Central memory CD4-positive, alpha-beta T cell (primary cell): ENCODE results near the gene LRCH3.

Experiments used
- DNase-seq: peaks from one replicate; pipeline ENCODE4 v3.0.0; 2022
- total RNA-seq, 3 experiments: gene quantifications; one replicate each; lab custom pipeline; 2026; lab: John Stamatoyannopoulos, UW

The LRCH3 gene
- total RNA-seq: 65.3 to 90.4 (median 80.5) reads per million in 3 experiments

- peak; percentile 81 for DNase-seq
Measured at GRCh38 chr3:197791113-197791891, at the start of gene LRCH3. LRCH3 (plus strand) TSS chr3:197791254; CDS start chr3:197791279, 25 bp downstream.

GRCh38 chr3:197742787-197743186 is 48.3 kb upstream of the LRCH3 start:
- no peak for DNase-seq

- no peak for DNase-seq
Measured at GRCh38 chr3:197746209-197746608, 44.8 kb upstream of the LRCH3 start.

- DNase-seq: no peak
Measured at GRCh38 chr3:197746801-197747237, 44.2 kb upstream of the LRCH3 start.

DNA sequence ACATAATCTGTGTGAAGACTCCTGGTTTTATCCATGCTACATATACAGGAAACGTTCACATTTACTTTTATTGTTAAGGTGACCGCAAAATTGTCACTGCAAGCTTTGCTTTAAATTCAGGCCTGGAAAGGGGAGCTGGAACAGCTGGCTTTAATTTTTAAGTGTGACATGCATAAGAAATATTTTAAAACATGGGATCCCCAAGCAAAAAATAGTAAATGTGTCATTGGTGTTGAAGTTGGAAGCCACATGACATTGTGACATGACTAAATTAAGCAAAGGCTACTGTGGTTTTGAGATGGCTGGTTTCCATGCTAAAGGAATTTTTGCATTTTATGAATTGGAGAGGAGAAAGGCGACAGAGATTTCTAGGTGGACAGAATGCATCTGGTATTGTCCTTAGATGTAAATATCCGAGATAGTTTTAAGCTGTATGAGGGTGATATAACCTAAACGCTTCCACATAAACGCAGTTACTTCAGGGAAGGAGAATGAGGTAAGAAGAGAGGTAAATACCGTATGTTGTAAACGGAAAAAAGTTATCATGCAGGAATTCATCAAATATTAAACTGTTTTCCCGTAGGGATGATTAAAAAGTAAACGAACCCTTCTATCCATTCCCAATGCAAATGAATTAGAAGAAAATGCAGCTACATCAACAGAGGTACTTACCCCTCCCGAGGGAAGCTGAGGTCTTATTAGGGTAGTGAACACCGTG is 42.3 kb upstream of the LRCH3 start:
- DNase-seq: no peak

DNA sequence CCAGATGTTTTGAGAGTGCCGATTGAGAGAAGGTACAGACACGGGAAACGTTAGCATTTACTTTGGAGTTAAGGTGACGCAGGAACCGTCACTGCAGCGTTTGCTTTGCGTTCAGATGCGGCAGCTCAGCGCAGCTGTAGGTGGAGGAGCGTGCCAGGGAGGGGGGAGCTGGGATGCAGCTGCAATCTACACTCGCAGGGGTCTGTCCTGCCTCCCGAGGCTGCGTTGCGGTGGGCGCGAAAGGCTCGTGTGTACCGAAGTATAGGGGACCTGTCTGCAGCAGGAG is 41.8 kb upstream of the LRCH3 start:
- peak; percentile 82 for DNase-seq

DNA sequence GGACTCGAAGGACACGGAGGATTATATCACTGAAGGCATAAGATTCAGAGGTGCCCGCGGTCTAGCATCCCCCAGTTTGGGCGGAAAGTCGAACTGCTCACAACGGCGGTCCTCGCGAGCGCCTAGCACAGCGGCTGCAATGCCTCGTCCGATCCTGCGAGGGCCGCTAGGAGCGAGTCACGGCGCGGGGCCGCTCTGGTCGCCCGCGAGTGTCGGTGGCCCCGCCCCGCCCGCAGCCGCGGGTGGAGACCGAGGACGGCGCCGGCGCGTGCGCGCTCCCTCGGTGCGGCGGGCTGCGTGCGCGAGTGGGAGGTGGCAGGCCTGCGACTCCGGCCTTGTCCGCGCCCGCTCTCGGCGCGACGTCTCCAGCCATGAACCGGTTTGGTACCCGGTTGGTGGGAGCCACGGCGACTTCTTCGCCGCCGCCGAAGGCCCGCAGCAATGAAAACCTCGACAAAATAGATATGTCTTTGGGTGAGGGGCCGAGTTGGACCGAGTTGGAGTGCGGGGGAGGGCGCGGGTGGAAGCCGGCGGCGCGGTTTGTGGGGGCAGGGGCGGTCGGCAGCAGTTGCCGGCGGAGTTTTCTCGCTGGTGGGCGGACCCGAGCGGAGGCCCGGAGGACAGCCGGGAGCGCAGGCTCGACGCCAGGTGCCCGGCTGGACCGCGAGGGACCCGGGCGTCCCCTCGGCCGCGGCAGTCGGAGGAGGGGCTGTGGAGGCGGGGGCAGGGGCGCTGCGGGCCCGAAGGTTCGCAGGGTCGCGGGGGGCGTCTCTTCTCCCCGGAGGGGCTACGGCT is 41.3 kb upstream of the LRCH3 start, which contains the start of gene FYTTD1:
FYTTD1 (plus strand) TSS at position 283 of the 795 bp plus-strand sequence; CDS start at position 372, 89 bp downstream.
- peak; percentile 88 for DNase-seq

DNA sequence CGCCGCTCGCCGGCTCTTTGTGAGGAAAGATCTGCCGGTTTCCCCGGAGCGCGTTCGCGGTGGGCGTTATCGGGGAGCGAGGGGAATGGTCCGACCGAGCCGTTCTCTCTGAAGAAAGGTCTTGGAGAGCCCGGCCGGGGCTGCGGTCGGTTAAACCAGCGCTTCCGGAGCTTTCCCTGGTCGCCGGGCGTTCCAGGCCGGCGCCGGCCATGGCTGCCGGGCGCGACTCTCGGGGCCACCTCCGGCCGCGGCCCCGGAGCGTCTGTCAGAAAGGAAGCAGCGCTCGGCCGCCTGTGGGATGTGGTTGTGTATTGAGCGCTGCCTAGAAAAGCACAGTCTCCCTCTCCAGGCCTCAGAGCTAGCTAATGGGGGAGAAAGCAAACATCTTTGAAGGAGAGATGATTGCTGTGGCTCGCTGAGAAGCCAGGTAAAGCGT is 40.6 kb upstream of the LRCH3 start:
- DNase-seq: peak; percentile 62

DNA sequence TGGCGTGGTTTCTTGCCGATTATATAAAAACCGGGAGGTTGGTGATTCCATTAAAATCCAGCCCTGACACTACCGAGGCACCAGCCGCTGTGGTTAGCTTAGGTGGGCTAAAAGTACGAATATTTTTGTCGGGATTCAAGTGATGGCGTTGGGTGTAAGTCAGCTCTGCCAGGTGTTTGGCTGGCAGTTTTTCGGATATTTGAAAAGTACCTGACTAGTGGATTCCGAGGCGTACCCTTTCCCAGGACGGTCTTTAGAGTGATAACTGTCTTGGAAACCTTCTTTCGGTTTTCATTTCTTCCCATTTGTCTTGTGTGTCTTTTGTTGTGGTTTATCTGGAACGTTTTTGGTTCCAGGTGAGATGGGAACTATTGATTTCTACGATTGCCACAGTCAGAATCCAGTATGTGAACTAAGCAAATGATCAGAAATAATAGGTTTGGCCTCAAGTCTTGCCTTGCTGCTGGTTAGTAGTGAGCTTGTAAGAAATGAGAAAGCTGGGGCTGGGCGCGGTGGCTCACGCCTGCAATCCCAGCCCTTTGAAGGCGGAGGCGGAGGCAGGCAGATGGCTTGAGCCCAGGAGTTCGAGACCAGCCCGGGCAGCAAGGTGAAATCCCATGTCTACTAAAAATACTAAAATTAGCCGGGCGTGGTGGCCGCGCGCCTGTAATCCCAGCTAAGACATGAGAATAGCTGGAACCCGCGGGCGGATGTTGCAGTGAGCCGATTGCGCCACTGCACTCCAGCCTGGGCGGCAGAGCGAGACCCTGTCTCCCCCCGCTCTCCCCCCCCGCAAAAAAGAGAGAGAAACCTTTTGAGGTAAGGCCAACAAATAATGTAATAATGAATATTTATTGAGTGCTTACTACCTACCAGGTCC is 40.0 kb upstream of the LRCH3 start:
- DNase-seq: peak; percentile 27

DNA sequence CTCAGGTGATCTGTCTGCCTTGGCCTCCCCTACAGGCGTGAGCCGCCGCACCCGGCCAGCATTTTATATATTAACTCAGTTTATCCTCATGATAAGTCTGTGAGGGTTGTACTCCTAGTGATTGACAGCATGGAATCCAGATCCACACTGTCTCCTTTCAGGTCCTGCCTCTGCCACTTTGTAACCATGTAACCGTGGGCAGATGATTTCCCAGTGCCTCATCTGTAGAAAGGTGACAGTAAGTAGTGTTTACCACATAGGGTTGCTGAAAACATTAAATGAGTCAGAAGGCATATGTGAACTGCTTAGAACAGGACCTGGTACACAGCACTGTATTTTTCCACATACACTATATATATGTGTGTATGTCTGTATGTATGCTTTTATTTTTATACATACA is 38.9 kb upstream of the LRCH3 start:
- no peak for DNase-seq

DNA sequence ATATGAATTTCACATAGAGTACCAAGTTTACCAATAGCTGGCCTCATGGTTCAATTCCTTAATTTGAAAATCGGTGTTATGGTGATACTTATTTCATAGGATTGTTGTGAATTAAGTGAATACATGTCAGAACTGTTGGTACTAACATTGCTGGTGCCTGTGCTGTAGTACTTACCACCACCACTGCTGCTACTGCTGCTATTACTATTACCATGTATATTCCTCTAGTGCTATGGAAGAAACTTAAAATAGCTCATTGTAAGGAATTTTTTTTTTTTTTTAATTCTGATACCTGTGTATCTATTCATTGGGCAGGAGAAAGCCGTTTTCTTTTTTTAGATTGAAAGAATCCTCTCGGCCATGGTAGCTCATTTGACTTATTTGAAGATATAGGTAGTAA is 37.8 kb upstream of the LRCH3 start:
- DNase-seq: no peak

DNA sequence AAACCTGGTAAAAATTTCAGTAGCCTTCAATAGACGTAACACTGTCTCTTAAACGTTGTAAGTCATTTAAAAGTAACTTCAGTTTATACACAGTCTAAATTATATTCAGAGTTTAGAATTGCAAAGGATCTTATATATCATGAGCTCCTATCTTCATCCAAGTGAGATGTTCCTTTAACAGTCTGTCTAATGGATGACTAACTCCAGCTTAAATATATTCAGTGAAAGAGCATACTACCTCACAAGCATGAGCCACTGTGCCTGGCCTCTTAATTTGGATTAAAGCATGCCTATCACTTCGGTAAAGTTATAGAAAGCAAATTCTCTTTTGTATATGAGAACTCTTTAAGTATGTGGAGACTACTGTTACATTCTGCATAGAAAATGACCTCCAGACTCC is 34.4 kb upstream of the LRCH3 start:
- DNase-seq: no peak

DNA sequence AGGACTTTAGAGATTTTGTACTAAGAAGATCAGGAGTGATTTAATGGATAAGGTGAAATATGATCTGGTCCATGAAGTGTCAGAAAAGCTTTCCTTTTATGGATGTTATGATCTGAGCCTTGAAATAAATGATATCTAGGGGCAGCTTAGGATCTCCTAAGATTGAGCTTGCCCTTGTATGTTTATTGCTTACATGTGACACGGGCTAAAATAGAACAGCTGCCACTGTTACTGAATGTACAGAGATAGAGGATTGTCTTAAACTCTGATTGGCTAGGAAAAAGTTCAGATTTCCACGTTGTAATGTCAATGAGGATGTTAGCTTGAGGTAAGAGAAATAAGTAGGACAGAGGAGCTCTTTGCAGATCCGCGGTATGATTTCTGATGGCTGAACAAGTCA is 32.5 kb upstream of the LRCH3 start:
- DNase-seq: no peak

GRCh38 chr3:197761784-197762183 is 29.3 kb upstream of the LRCH3 start:
- no peak for DNase-seq

GRCh38 chr3:197775317-197775716 is 15.7 kb upstream of the LRCH3 start:
- no peak for DNase-seq

DNA sequence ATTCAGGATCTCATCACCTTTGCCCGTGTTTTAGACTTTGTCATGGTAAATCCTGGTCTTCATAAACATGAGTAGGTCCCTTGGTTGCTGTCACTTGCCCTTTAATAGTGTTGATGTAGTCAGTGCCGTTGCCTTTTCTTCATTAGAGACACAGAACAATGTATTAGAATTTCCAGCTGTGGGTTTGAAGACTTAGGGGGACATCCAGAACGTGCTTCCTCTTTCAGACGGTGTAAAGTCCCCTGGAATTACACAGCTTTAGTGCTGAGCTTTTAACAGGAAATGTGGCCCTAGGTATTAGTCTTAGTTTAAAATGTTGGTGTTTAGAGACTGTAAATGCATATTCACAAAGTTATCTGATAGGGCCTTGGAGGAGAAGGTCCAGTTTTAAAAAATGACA is 8.8 kb upstream of the LRCH3 start:
- no peak for DNase-seq

DNA sequence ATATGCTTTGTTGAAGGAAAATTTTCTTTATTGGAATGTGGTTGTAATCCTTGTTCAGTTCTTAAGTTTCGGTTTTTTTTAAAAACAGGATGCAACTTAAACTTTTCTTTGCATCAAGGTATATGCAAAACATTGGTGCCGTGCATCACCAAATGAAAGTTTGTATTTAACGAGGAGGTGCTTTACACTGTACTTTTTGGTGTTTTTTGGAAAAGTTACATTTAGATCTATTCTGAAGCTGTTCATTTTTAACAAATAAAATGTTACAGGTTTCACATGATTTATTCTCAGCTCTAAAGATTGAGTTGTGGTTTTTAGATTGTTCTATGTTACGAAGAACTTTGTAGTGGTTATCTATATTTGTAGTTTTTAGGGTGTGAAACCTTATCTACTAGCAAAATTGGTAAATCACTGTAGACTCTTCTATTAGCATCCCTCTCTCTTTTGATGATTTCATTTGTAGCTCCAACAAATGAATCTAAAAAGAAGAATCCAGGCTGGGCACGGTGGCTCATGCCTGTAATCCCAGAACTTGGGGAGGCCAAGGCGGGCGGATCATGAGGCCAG is 7.0 kb upstream of the LRCH3 start:
- DNase-seq: no peak

- DNase-seq: no peak
Measured at GRCh38 chr3:197787412-197787811, 3.6 kb upstream of the LRCH3 start.

DNA sequence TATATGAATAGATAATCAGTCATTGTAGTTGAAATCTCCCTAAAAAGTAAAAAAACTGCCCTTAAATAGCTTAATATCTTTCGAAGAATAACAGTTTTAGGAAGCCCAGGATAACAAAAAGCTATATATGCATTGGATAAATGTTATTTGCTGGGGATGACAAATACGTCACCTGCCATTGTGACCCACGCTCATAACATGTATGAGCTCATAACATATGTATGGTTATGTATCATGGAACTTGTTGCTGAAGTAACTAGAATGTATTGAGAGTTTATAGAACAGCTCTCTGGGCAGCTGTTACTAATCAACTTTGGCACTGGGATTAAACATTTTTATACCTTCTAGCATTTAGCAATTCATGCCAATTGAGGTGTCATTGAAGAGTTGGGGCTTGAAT is 1.7 kb upstream of the LRCH3 start:
- no peak for DNase-seq

GRCh38 chr3:197790033-197790432 is 1.0 kb upstream of the LRCH3 start:
- no peak for DNase-seq

GRCh38 chr3:197791892-197792647 is 1.0 kb downstream of the LRCH3 start:
- peak; percentile 47 for DNase-seq
